ENCODE data around the gene PROM2. TPM values are rescaled to one million over a fixed set of nuclear protein-coding genes. Genes with fewer than 3 reads are reported as not detected.

The PROM2 gene
- total and polyA plus RNA-seq, 7 experiments from 2014 or later = 0.24 to 1.2 (median 0.57) TPM; not detected in 2

- H3K4me3 ChIP-seq (ENCODE audit: low read length) = no peak overlapping the region
- no peaks in the 10 kb centered on the region for H3K36me3 ChIP-seq (ENCODE audit: control insufficient read depth in 2 of 3, insufficient read depth in 3 of 3, low read length in 3 of 3)
- ATAC-seq (no peak), DNase-seq (no peak)
- Mint-ChIP-seq H3K36me3 (no peaks in the 10 kb centered on the region), H3K27me3 (no peaks in the 10 kb centered on the region), H3K9me3 (no peaks in the 10 kb centered on the region), H3K27ac (no peak overlapping the region), H3K4me1 (no peaks in the 10 kb centered on the region), H3K4me3 (no peak overlapping the region)
- ChIA-PET CTCF (no interaction called here), POLR2A (no interaction called here)
- intact Hi-C loops (cut with micrococcal nuclease) = no loop called here
- H3K4me1 ChIP-seq (ENCODE audit: control insufficient read depth in 2 of 2, insufficient read depth in 2 of 2, low read length in 2 of 2) = no peaks in the 10 kb centered on the region
- H3K27ac ChIP-seq (ENCODE audit: low read depth, low read length) = no peak overlapping the region
- H3K9me3 ChIP-seq (ENCODE audit: control insufficient read depth in 2 of 3, low read length in 3 of 3) = no peaks in the 10 kb centered on the region
- H3K27me3 ChIP-seq (ENCODE audit: control insufficient read depth in 2 of 2, insufficient read depth in 2 of 2, low read length in 2 of 2) = no peaks in the 10 kb centered on the region
Measured at GRCh38 chr2:95306336-95306895, 32.2 kb downstream of the PROM2 start.

GRCh38 chr2:95307036-95307435, 32.8 kb downstream of the PROM2 start:
- intact Hi-C loops (cut with micrococcal nuclease) = no loop called here
- Mint-ChIP-seq H3K9me3 (no peaks in the 10 kb centered on the region), H3K27ac (no peak overlapping the region), H3K4me1 (no peaks in the 10 kb centered on the region), H3K4me3 (no peak overlapping the region), H3K27me3 (no peaks in the 10 kb centered on the region), H3K36me3 (no peaks in the 10 kb centered on the region)
- no peaks in the 10 kb centered on the region for H3K27me3 ChIP-seq (ENCODE audit: control insufficient read depth in 2 of 2, insufficient read depth in 2 of 2, low read length in 2 of 2)
- H3K4me1 ChIP-seq (ENCODE audit: control insufficient read depth in 2 of 2, insufficient read depth in 2 of 2, low read length in 2 of 2) = no peaks in the 10 kb centered on the region
- no peak for DNase-seq
- ChIA-PET POLR2A (no interaction called here), CTCF (no interaction called here)
- ATAC-seq = no peak
- no peak overlapping the region for H3K27ac ChIP-seq (ENCODE audit: low read depth, low read length)
- H3K9me3 ChIP-seq (ENCODE audit: control insufficient read depth in 2 of 3, low read length in 3 of 3) = no peaks in the 10 kb centered on the region
- no peaks in the 10 kb centered on the region for H3K36me3 ChIP-seq (ENCODE audit: control insufficient read depth in 2 of 3, insufficient read depth in 3 of 3, low read length in 3 of 3)
- no peak overlapping the region for H3K4me3 ChIP-seq (ENCODE audit: low read length)

GRCh38 chr2:95307878-95308277, 33.6 kb downstream of the PROM2 start:
- intact Hi-C loops (cut with micrococcal nuclease) = no loop called here
- CTCF ChIA-PET = no interaction called here

GRCh38 chr2:95308426-95308990, 34.3 kb downstream of the PROM2 start:
- no peaks in the 10 kb centered on the region for H3K9me3 ChIP-seq (ENCODE audit: control insufficient read depth in 2 of 3, low read length in 3 of 3)
- Mint-ChIP-seq H3K27me3 (no peaks in the 10 kb centered on the region), H3K36me3 (no peaks in the 10 kb centered on the region), H3K4me1 (peaks cover 0 to 3% (median 0%) of the 10 kb centered on the region in 7 donors), H3K27ac (no peak overlapping the region), H3K9me3 (no peaks in the 10 kb centered on the region), H3K4me3 (no peak overlapping the region)
- H3K36me3 ChIP-seq (ENCODE audit: control insufficient read depth in 2 of 3, insufficient read depth in 3 of 3, low read length in 3 of 3) = no peaks in the 10 kb centered on the region
- ChIA-PET CTCF (no interaction called here), POLR2A (no interaction called here)
- intact Hi-C loops (cut with micrococcal nuclease) = no loop called here
- no peaks in the 10 kb centered on the region for H3K27me3 ChIP-seq (ENCODE audit: control insufficient read depth in 2 of 2, insufficient read depth in 2 of 2, low read length in 2 of 2)
- H3K4me3 ChIP-seq (ENCODE audit: low read length) = no peak overlapping the region
- H3K27ac ChIP-seq (ENCODE audit: low read depth, low read length) = no peak overlapping the region
- no peaks in the 10 kb centered on the region for H3K4me1 ChIP-seq (ENCODE audit: control insufficient read depth in 2 of 2, insufficient read depth in 2 of 2, low read length in 2 of 2)
- no peak for ATAC-seq
- no peak for DNase-seq

More at GRCh38 chr2:95307878-95308277, 33.6 kb downstream of the PROM2 start:
- DNase-seq = no peak
- Histone ChIP-seq H3K4me3 (ENCODE audit: low read length) (no peak overlapping the region), H3K4me1 (ENCODE audit: control insufficient read depth in 2 of 2, insufficient read depth in 2 of 2, low read length in 2 of 2) (no peaks in the 10 kb centered on the region), H3K36me3 (ENCODE audit: control insufficient read depth in 2 of 3, insufficient read depth in 3 of 3, low read length in 3 of 3) (no peaks in the 10 kb centered on the region), H3K9me3 (ENCODE audit: control insufficient read depth in 2 of 3, low read length in 3 of 3) (no peaks in the 10 kb centered on the region), H3K27me3 (ENCODE audit: control insufficient read depth in 2 of 2, insufficient read depth in 2 of 2, low read length in 2 of 2) (no peaks in the 10 kb centered on the region), H3K27ac (ENCODE audit: low read depth, low read length) (no peak overlapping the region)
- POLR2A ChIA-PET = no interaction called here
- H3K4me1 Mint-ChIP-seq = peaks cover 0 to 1% (median 0%) of the 10 kb centered on the region in 7 donors
- ATAC-seq = no peak
- H3K4me3 Mint-ChIP-seq = no peak overlapping the region
- no peaks in the 10 kb centered on the region for H3K9me3 Mint-ChIP-seq
- H3K36me3 Mint-ChIP-seq = no peaks in the 10 kb centered on the region
- H3K27me3 Mint-ChIP-seq = no peaks in the 10 kb centered on the region
- H3K27ac Mint-ChIP-seq = no peak overlapping the region

GRCh38 chr2:95309599-95309998, 35.4 kb downstream of the PROM2 start:
- Mint-ChIP-seq H3K36me3 (no peaks in the 10 kb centered on the region), H3K4me3 (no peak overlapping the region), H3K9me3 (no peaks in the 10 kb centered on the region), H3K27me3 (no peaks in the 10 kb centered on the region), H3K4me1 (peaks cover 0 to 3% (median 0%) of the 10 kb centered on the region in 7 donors), H3K27ac (no peak overlapping the region)
- no peaks in the 10 kb centered on the region for H3K27me3 ChIP-seq (ENCODE audit: control insufficient read depth in 2 of 2, insufficient read depth in 2 of 2, low read length in 2 of 2)
- no peak overlapping the region for H3K27ac ChIP-seq (ENCODE audit: low read depth, low read length)
- ChIA-PET POLR2A (no interaction called here), CTCF (no interaction called here)
- H3K4me3 ChIP-seq (ENCODE audit: low read length) = no peak overlapping the region
- H3K36me3 ChIP-seq (ENCODE audit: control insufficient read depth in 2 of 3, insufficient read depth in 3 of 3, low read length in 3 of 3) = no peaks in the 10 kb centered on the region
- no peaks in the 10 kb centered on the region for H3K9me3 ChIP-seq (ENCODE audit: control insufficient read depth in 2 of 3, low read length in 3 of 3)
- H3K4me1 ChIP-seq (ENCODE audit: control insufficient read depth in 2 of 2, insufficient read depth in 2 of 2, low read length in 2 of 2) = no peaks in the 10 kb centered on the region
- DNase-seq (no peak), ATAC-seq (no peak)
- intact Hi-C loops (cut with micrococcal nuclease) = no loop called here

- intact Hi-C loops (cut with micrococcal nuclease) = loop anchor here in 1 of 2 donors (10.0 kb wide), 1 partner anchor 115 kb away; no protein-coding TSS in a partner anchor
- Histone ChIP-seq H3K4me1 (ENCODE audit: control insufficient read depth in 2 of 2, insufficient read depth in 2 of 2, low read length in 2 of 2) (no peaks in the 10 kb centered on the region), H3K9me3 (ENCODE audit: control insufficient read depth in 2 of 3, low read length in 3 of 3) (no peaks in the 10 kb centered on the region), H3K36me3 (ENCODE audit: control insufficient read depth in 2 of 3, insufficient read depth in 3 of 3, low read length in 3 of 3) (no peaks in the 10 kb centered on the region), H3K27me3 (ENCODE audit: control insufficient read depth in 2 of 2, insufficient read depth in 2 of 2, low read length in 2 of 2) (no peaks in the 10 kb centered on the region), H3K4me3 (ENCODE audit: low read length) (no peak overlapping the region), H3K27ac (ENCODE audit: low read depth, low read length) (no peak overlapping the region)
- ATAC-seq = no peak
- no peaks in the 10 kb centered on the region for H3K36me3 Mint-ChIP-seq
- no peak overlapping the region for H3K4me3 Mint-ChIP-seq
- H3K9me3 Mint-ChIP-seq = no peaks in the 10 kb centered on the region
- POLR2A ChIA-PET = no interaction called here
- DNase-seq = no peak
- H3K27ac Mint-ChIP-seq = no peak overlapping the region
- CTCF ChIA-PET = no interaction called here
- H3K27me3 Mint-ChIP-seq = no peaks in the 10 kb centered on the region
- peaks cover 0 to 3% (median 0%) of the 10 kb centered on the region in 7 donors for H3K4me1 Mint-ChIP-seq
Measured at GRCh38 chr2:95310216-95310615, 36.0 kb downstream of the PROM2 start.

- H3K27ac ChIP-seq (ENCODE audit: low read depth, low read length) = no peak overlapping the region
- intact Hi-C loops (cut with micrococcal nuclease) = loop anchor here in 1 of 2 donors (10.0 kb wide), 1 partner anchor 116 kb away; no protein-coding TSS in a partner anchor
Measured at GRCh38 chr2:95310651-95311050, 36.4 kb downstream of the PROM2 start.

More at GRCh38 chr2:95310651-95311050, 36.4 kb downstream of the PROM2 start:
- no peaks in the 10 kb centered on the region for H3K9me3 Mint-ChIP-seq
- Histone ChIP-seq H3K9me3 (ENCODE audit: control insufficient read depth in 2 of 3, low read length in 3 of 3) (no peaks in the 10 kb centered on the region), H3K27me3 (ENCODE audit: control insufficient read depth in 2 of 2, insufficient read depth in 2 of 2, low read length in 2 of 2) (no peaks in the 10 kb centered on the region), H3K4me1 (ENCODE audit: control insufficient read depth in 2 of 2, insufficient read depth in 2 of 2, low read length in 2 of 2) (no peaks in the 10 kb centered on the region), H3K36me3 (ENCODE audit: control insufficient read depth in 2 of 3, insufficient read depth in 3 of 3, low read length in 3 of 3) (no peaks in the 10 kb centered on the region), H3K4me3 (ENCODE audit: low read length) (no peak overlapping the region)
- no peaks in the 10 kb centered on the region for H3K36me3 Mint-ChIP-seq
- ChIA-PET POLR2A (no interaction called here), CTCF (no interaction called here)
- ATAC-seq (no peak), DNase-seq (no peak)
- no peaks in the 10 kb centered on the region for H3K27me3 Mint-ChIP-seq
- H3K4me3 Mint-ChIP-seq = no peak overlapping the region
- H3K27ac Mint-ChIP-seq = no peak overlapping the region
- peaks cover 0 to 3% (median 0%) of the 10 kb centered on the region in 7 donors for H3K4me1 Mint-ChIP-seq

Data from naive thymus-derived CD4-positive, alpha-beta T cell (primary cell).